A549 (cell line): ENCODE measurements around the gene TMEM8B. TPM values are rescaled to one million over a fixed set of nuclear protein-coding genes. Genes with fewer than 3 reads are reported as not detected.
A peak's percentile ranks its signal among the peaks of the same experiment; 100 is the strongest.

ENCODE experiments used
- ATAC-seq, 2 experiments: fragments of 200-7000 bp in 1 of 2; fragments of >200 bp in 1 of 2; cut with Nextera tagmentation in 1 of 2; cut with Tn5 transposase in 1 of 2; 3 replicates each; pipeline versions ENCODE4 v1.8.0 to v1.9.1; 2018 to 2020; ENCODE audit warnings: mild to moderate bottlenecking in 1 of 2, moderate library complexity in 1 of 2
- CTCF ChIA-PET: fragments of 300-600 bp; sonication (Branson Sonifier 250); formaldehyde crosslinking; extraction: SDS; loops from one replicate; lab custom pipeline; 2021; ENCODE audit warnings: antibody characterized with exemption, inconsistent platforms; lab: Yijun Ruan, JAX
- POLR2A ChIA-PET: fragments of 350-600 bp; formaldehyde crosslinking; extraction: SDS; loops from one replicate; lab custom pipeline; 2021; ENCODE audit warnings: antibody characterized with exemption, inconsistent platforms; lab: Yijun Ruan, JAX
- DNase-seq, 2 experiments: peaks; one replicate each; pipeline versions ENCODE4 v3.0.0 to v3.0.0-alpha.2; 2011 to 2016; ENCODE audit warnings: low read depth in 1 of 2, low spot score in 1 of 2
- FAIRE-seq: peaks from 2 replicates; lab custom pipeline; 2011; peaks lifted over from hg19 to GRCh38; lab: Jason Lieb, UNC
- H3K27ac ChIP-seq, 2 experiments: fragments of >200 bp; sonication (Bioruptor Twin); formaldehyde crosslinking; 3 replicates each; pipeline ENCODE4 v1.5.1; 2016 to 2017
- H3K4me1 ChIP-seq: fragments of >200 bp; sonication (Bioruptor Twin); formaldehyde crosslinking; 3 replicates; pipeline ENCODE4 v1.6.1; 2016
- H3K4me2 ChIP-seq: fragments of >200 bp; sonication (Bioruptor Twin); formaldehyde crosslinking; 3 replicates; pipeline ENCODE4 v1.6.1; 2016
- H3K4me3 ChIP-seq: fragments of >200 bp; sonication (Bioruptor Twin); formaldehyde crosslinking; 3 replicates; pipeline ENCODE4 v1.5.1; 2016
- H3K9me3 ChIP-seq: fragments of >200 bp; sonication (Bioruptor Twin); formaldehyde crosslinking; 3 replicates; pipeline ENCODE4 v1.6.1; 2016
- BCL3 ChIP-seq: fragments of >200 bp; sonication (Bioruptor Twin); formaldehyde crosslinking; IDR thresholded peaks from 3 replicates; pipeline ENCODE4 v1.6.1; 2016
- EHF ChIP-seq: fragments of 250-450 bp; sonication (Bioruptor Pico); IDR thresholded peaks from 2 replicates; pipeline ENCODE4 v1.5.0; 2020; ENCODE audit warnings: mild to moderate bottlenecking
- ELK1 ChIP-seq: fragments of 150-350 bp; IDR thresholded peaks from 2 replicates; pipeline ENCODE4 v1.6.1; 2014; ENCODE audit warnings: low read depth, mild to moderate bottlenecking, low read length
- ESRRA ChIP-seq: fragments of 150-350 bp; IDR thresholded peaks from 2 replicates; pipeline ENCODE4 v1.6.1; 2014; ENCODE audit warnings: mild to moderate bottlenecking, low read length, borderline replicate concordance
- GATA3 ChIP-seq: IDR thresholded peaks from 2 replicates; pipeline ENCODE4 v1.6.1; 2012; ENCODE audit warnings: borderline replicate concordance
- HDAC2 ChIP-seq: fragments of 200-600 bp; sonication (generic); IDR thresholded peaks from 2 replicates; pipeline ENCODE4 v1.6.1; 2016
- HES2 ChIP-seq: fragments of >200 bp; sonication (Bioruptor Twin); formaldehyde crosslinking; IDR thresholded peaks from 2 replicates; pipeline ENCODE4 v1.6.1; 2016
- HEYL ChIP-seq: fragments of 250-450 bp; sonication (Bioruptor Pico); IDR thresholded peaks from 2 replicates; pipeline ENCODE4 v1.8.0; 2021; ENCODE audit warnings: mild to moderate bottlenecking, moderate library complexity
- HOXA7 ChIP-seq: fragments of 250-450 bp; sonication (Bioruptor Pico); IDR thresholded peaks from 2 replicates; pipeline ENCODE4 v1.5.0; 2020; ENCODE audit warnings: mild to moderate bottlenecking, moderate library complexity
- JUN ChIP-seq, 2 experiments: fragments of >200 bp; sonication (Bioruptor Twin); formaldehyde crosslinking; IDR thresholded peaks; 2 replicates in 1 of 2; 3 replicates in 1 of 2; pipeline ENCODE4 v1.6.1; 2016 to 2017
- KDM1A ChIP-seq: fragments of 200-600 bp; sonication (generic); IDR thresholded peaks from 2 replicates; pipeline ENCODE4 v1.6.1; 2016; ENCODE audit warnings: low read depth, mild to moderate bottlenecking
- MAX ChIP-seq: IDR thresholded peaks from 2 replicates; pipeline ENCODE4 v1.6.1; 2012
- MAZ ChIP-seq: fragments of 150-350 bp; IDR thresholded peaks from 2 replicates; pipeline ENCODE4 v1.6.1; 2014; ENCODE audit warnings: antibody characterized with exemption, low read depth, low read length, borderline replicate concordance
- ZFP36 ChIP-seq: fragments of 450-650 bp; IDR thresholded peaks from 2 replicates; pipeline ENCODE4 v1.6.1; 2014; ENCODE audit warnings: borderline replicate concordance; ENCODE audit not compliant: partially characterized antibody
- ZNF302 ChIP-seq: fragments of 250-450 bp; sonication (Bioruptor Pico); IDR thresholded peaks from 2 replicates; pipeline ENCODE4 v1.9.0; 2021; ENCODE audit warnings: inconsistent platforms, mild to moderate bottlenecking, moderate library complexity
- WGBS: methylation state at CpG from one replicate; pipeline ENCODE4 v1.1.6; 2017; ENCODE audit errors: missing lambda C conversion rate; 5-methylcytosine and 5-hydroxymethylcytosine counted together
- polyA plus RNA-seq, 4 experiments: library from polyadenylated mRNA; depleted of rRNA in 3 of 4; stranded (reverse); fragments of >200 nt; fragmentation: RNase III in 1 of 4; extraction: RNeasy Plus Mini Kit Qiagen cat#74134 plus additional on column Dnase treatment in 1 of 4; gene quantifications; 2 replicates in 3 of 4; 3 replicates in 1 of 4; pipeline ENCODE4 v1.2.3, GENCODE V29; 2011 to 2017
- TF ChIP-seq, protein P1 (sequence below): fragments of 250-450 bp; sonication (Bioruptor Pico); IDR thresholded peaks from 2 replicates; pipeline ENCODE4 v1.5.0; 2021; ENCODE audit warnings: mild to moderate bottlenecking, moderate library complexity, borderline replicate concordance

Gene TMEM8B
- polyA plus RNA-seq, 2 of the 4 experiments (the other 2 are of a cell fraction) = 1.8 to 2.2 TPM

DNA sequence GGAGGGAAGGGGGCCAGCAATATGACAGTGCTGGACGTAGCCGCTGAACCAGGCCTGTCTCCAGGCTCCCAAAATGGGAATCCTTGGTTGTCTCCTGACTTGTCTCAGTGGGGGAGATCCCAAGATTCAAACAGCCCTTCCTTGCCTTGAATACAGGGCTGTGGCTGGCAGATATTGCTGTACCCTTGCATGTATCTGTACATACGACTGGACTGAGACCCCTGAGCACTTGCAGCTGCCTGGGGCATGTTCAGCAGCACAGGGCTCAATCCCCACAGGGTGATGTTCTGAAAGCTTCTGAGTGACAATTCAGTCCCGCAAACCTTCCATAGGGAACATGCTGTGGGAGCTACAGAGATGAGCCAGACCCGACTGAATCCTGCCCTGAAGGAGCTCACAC is 27.9 kb downstream of the TMEM8B start:
- ChIA-PET CTCF (interaction anchor here (0.6 to 8.1 kb wide), 13 partner anchors 11 to 67 kb away, joined by 3 to 36 read pairs (median 6); partner anchors contain the start of genes HINT2, HRCT1 and SPAG8), POLR2A (interaction anchor here (0.6 kb wide), 1 partner anchor 178 kb away, joined by 4 read pairs; no protein-coding TSS in a partner anchor)
- Histone ChIP-seq H3K4me3 (no peak overlapping the region), H3K9me3 (no peaks in the 10 kb centered on the region), H3K4me1 (no peaks in the 10 kb centered on the region), H3K4me2 (no peak overlapping the region), H3K27ac (no peak overlapping the region)
- TF ChIP-seq HEYL (CRISPR knock-in tag) = no peak
- no peak for TF ChIP-seq ESRRA
- no peak for TF ChIP-seq BCL3
- TF ChIP-seq MAZ = no peak
- TF ChIP-seq ZFP36 = no peak
- WGBS = 53% methylated on average over 5 of the region's 5 CpGs
- ATAC-seq = no peak
- FAIRE-seq = no peak
- no peak for DNase-seq

DNA sequence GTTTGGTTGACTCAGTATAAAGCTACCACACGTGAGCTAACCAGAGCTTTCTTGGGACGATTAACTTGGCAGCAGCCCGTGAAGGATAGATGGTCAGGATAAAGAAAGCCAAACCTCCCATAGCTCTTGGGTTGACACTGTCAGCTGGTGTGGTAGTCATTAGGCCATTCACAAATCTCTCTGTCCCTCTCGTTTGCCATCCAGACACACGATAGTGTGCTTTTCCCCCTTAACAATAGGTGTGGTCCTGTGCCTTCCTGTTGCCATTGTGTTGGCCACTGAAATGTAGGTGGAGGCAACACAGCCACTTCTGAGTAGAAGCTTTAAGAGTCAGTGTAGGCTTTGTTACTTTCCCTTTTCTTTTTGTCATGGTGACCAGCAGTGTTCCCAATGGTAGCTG is 29.4 kb downstream of the TMEM8B start:
- ChIA-PET POLR2A (no interaction called here), CTCF (interaction anchor here (1.3 to 8.1 kb wide), 8 partner anchors 16 to 102 kb away, joined by 3 to 36 read pairs (median 4); no protein-coding TSS in a partner anchor)
- Histone ChIP-seq H3K9me3 (no peaks in the 10 kb centered on the region), H3K27ac (no peak overlapping the region), H3K4me2 (no peak overlapping the region), H3K4me1 (no peaks in the 10 kb centered on the region), H3K4me3 (no peak overlapping the region)
- FAIRE-seq = no peak
- DNase-seq = no peak
- 73% methylated on average over 5 of the region's 5 CpGs for WGBS
- no peak for ATAC-seq
- TF ChIP-seq HOXA7 (CRISPR knock-in tag) (no peak), MAZ (no peak), EHF (CRISPR knock-in tag) (no peak), ESRRA (no peak), KDM1A (no peak), HDAC2 (no peak), ZNF302 (CRISPR knock-in tag) (no peak), HES2 (no peak)

- ChIA-PET POLR2A (no interaction called here), CTCF (interaction anchor here (1.1 to 8.1 kb wide), 3 partner anchors 22 to 63 kb away, joined by 3 to 36 read pairs (median 3); no protein-coding TSS in a partner anchor)
- no peak overlapping the region for H3K4me3 ChIP-seq
- H3K9me3 ChIP-seq = no peaks in the 10 kb centered on the region
- peak; percentile 29 to 42 for DNase-seq
- no peak overlapping the region for H3K27ac ChIP-seq
- no peak for TF ChIP-seq MAX
- TF ChIP-seq GATA3 = no peak
- TF ChIP-seq JUN (IDR thresholded peaks at IDR 0.05) = no peak
- TF ChIP-seq, protein P1, sequence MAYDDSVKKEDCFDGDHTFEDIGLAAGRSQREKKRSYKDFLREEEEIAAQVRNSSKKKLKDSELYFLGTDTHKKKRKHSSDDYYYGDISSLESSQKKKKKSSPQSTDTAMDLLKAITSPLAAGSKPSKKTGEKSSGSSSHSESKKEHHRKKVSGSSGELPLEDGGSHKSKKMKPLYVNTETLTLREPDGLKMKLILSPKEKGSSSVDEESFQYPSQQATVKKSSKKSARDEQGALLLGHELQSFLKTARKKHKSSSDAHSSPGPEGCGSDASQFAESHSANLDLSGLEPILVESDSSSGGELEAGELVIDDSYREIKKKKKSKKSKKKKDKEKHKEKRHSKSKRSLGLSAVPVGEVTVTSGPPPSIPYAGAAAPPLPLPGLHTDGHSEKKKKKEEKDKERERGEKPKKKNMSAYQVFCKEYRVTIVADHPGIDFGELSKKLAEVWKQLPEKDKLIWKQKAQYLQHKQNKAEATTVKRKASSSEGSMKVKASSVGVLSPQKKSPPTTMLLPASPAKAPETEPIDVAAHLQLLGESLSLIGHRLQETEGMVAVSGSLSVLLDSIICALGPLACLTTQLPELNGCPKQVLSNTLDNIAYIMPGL (CRISPR knock-in tag) = no peak
- no peak for TF ChIP-seq ELK1
- no peak for TF ChIP-seq MAZ
- 56% methylated on average over 16 of the region's 16 CpGs for WGBS
- no peaks in the 10 kb centered on the region for H3K4me1 ChIP-seq
- peak; percentile 66 to 74 for ATAC-seq
- no peak overlapping the region for H3K4me2 ChIP-seq
- FAIRE-seq = no peak
Observed at GRCh38 chr9:35859310-35859989, 30.4 kb downstream of the TMEM8B start.
